Activated T-helper 17 cell treated with anti-CD3 and anti-CD28 coated beads, Interleukin-2, amount 50 U/mL, for 72 hours (primary cell): ENCODE data around the gene NRIP2. TPM values are rescaled to one million over a fixed set of nuclear protein-coding genes. Genes with fewer than 3 reads are reported as not detected.
"Not testable (repeated sequence)": the region's sequence is repeated elsewhere in the genome, so short reads cannot be mapped to it uniquely, and the experiment has no call there.

Experiments used
- ATAC-seq: fragments of 150-1000 bp; cut with Tn5 transposase; replicated peaks from 2 replicates; pipeline ENCODE4 v1.10.0; 2021; ENCODE audit warnings: mild to moderate bottlenecking, moderate library complexity
- H3K27ac Mint-ChIP-seq: one replicate; pipeline ENCODE4 v1.8.0; 2022; ENCODE audit warnings: mixed read lengths
- H3K27me3 Mint-ChIP-seq: one replicate; pipeline ENCODE4 v1.8.0; 2022; ENCODE audit warnings: mixed read lengths
- H3K36me3 Mint-ChIP-seq: one replicate; pipeline ENCODE4 v1.8.0; 2022; ENCODE audit warnings: low read depth, mild to moderate bottlenecking, mixed read lengths
- H3K4me1 Mint-ChIP-seq: one replicate; pipeline ENCODE4 v1.8.0; 2022; ENCODE audit warnings: mixed read lengths
- H3K4me3 Mint-ChIP-seq: one replicate; pipeline ENCODE4 v1.8.0; 2022; ENCODE audit warnings: mild to moderate bottlenecking, mixed read lengths
- H3K9me3 Mint-ChIP-seq: one replicate; pipeline ENCODE4 v1.8.0; 2022; ENCODE audit warnings: mixed read lengths
- total RNA-seq, 2 donors: library from RNA; stranded (reverse); gene quantifications; one replicate each; pipeline ENCODE4 v1.2.3, GENCODE V29; 2022

Gene NRIP2, protein sequence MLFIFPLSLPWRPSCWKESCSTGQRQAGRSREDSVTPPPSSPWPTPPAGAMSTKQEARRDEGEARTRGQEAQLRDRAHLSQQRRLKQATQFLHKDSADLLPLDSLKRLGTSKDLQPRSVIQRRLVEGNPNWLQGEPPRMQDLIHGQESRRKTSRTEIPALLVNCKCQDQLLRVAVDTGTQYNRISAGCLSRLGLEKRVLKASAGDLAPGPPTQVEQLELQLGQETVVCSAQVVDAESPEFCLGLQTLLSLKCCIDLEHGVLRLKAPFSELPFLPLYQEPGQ
- not detected for total RNA-seq

DNA sequence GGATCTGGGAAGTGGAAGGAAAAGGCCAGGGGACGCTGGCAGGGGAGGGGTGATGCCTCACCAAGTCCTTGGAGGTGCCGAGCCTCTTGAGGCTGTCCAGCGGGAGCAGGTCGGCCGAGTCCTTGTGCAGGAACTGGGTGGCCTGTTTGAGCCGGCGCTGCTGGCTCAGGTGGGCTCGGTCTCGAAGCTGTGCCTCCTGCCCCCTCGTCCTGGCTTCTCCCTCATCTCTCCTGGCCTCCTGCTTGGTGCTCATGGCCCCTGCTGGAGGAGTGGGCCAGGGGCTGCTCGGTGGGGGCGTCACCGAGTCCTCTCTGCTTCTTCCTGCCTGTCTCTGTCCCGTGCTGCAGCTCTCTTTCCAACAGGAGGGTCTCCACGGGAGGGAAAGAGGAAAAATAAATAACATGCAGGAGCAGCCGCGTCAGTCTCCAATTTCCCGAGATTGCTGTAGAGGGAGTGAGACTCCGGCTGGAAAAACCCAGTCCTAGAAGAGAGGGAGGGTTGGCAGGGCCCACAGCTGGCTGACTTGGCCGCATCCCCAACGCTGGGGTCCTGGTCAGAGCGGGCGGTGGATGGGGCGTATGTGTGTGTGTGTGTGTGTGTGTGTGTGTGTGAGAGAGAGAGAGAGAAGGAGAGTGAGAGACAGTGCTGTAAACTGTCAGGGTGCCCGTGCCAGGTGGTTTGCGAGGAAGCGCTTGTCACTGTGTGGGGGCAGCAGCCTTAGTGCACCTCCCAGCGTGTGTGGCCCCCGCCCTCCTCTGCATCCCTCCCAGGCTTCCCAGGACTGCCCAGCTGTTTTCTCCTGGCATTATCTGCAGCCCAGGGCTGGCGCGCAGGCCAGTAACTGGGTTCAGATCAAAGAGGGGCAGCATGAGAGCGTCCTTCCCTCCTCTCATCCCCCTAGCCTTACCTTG lies at the start of gene NRIP2:
TSS of gene NRIP2 (minus strand) at position 455 of the 911 bp plus-strand sequence. CDS start at position 403, 52 bp downstream.
- Mint-ChIP-seq H3K27ac (no peak within 1 kb of the TSS), H3K27me3 (no peaks in the 10 kb centered on the region), H3K9me3 (no peaks in the 10 kb centered on the region), H3K4me1 (no peaks in the 10 kb centered on the region), H3K36me3 (peaks cover 59% of the 10 kb centered on the region), H3K4me3 (no peak within 1 kb of the TSS)
- ATAC-seq, result no peak

DNA sequence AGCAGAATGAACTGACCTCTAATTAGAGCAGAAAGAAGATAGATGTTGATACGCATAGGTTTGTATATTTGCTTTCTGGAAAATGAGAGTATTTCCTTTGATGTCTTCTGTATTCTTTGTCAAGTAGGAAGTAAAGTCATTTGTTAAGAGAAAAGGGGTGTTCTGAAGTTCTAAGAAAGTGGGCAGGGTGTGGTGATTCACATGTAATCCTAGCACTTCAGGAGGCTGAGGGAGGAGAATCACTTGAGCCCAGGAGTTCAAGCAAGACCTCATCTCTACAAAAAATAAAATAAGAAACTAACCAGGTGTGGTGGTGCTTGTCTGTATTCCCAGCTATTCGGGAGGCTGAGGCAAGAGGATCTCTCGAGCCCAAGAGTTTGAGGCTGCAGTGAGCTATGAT lies 45.0 kb upstream of the NRIP2 start:
- H3K27me3 Mint-ChIP-seq, result no peaks in the 10 kb centered on the region
- ATAC-seq, result peak; percentile 39
- no peaks in the 10 kb centered on the region for H3K9me3 Mint-ChIP-seq
- H3K4me3 Mint-ChIP-seq, result peak overlapping the region; percentile 91
- peaks cover 62% of the 10 kb centered on the region for H3K36me3 Mint-ChIP-seq
- peaks cover 29% of the 10 kb centered on the region for H3K4me1 Mint-ChIP-seq
- H3K27ac Mint-ChIP-seq, result peak overlapping the region; percentile 90

DNA sequence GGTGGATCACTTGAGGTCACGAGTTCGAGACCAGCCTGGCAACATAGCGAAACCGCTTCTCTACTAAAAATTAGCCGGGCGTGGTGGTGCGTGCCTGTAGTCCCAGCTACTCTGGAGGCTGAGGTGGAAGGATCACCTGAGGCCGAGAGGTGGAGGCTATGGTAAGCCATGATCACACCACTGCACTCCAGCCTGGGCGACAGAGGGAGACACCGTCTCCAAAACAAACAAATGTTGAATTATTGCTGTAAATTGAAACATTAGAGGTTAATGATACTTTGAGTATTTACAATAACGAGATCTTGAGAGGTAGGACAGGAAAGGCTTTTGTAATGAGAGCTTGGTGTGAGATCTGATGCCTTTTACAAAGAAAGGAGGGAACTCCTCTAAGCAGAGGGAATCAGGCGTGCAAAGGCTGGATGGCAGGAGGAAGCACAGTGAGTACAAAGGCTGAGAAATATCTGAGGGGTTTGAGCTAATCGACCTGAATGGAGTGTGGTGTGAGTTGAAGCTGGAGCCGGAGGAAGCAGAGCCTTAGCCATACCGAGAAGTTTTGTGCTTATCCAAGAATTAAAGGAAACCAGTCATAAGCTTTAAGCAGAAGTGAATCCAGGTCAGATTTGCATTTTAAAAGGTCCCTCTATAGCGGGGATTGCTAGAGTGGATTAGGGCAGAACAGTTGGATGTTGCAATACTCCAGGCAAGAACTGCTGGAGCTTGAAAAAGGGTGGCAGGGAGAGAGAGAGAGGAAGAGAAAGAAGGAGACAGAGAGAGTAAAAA lies 43.3 kb upstream of the NRIP2 start:
- Mint-ChIP-seq H3K27ac (peak overlapping the region; percentile 90), H3K4me1 (peaks cover 26% of the 10 kb centered on the region), H3K36me3 (peaks cover 62% of the 10 kb centered on the region), H3K27me3 (no peaks in the 10 kb centered on the region), H3K9me3 (no peaks in the 10 kb centered on the region), H3K4me3 (peak overlapping the region; percentile 91)
- peak; percentile 17 for ATAC-seq

DNA sequence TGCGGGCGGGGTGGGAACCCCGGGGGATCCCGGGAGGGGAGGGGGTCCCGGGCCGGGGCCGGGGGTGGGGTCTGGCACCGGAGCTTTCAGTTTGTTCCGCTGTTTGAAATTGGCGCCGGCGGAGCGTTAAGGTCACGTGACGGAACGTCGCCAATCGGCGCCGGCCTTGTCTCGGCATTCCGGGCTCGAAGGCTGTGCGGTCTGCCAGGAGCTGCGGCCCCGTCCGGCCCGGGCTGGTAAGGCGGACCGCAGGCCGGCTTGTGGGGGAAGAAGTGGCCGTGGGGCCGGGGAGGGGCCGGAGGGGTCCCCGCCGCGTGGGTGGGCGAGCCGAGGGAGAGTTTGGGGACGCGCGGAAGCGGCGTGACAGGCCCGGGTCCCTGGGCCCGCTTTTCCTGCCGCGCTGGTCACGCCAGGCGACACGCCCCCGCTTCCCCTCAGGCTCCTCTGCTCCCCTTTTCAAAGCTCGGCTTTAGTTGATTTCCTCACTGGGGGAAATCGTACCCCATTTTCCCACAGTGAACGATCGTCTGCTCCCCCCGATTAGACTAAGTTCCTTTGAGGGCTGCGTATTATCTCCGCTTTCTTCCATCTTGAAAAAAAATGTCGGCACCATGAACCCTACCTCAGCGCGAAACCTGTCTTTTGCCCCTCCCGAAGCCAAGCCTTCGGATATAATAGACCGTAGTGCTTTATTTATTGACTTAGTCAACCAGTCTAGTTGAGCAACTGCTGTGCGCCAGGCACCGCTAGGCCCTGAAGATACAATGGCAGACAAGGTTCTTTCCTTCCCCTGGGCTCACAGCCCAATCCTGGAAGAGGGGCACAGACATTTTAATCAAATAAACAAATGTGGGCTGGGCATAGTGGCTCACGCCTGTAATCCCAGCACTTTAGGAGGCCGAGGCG lies 42.5 kb upstream of the NRIP2 start, which contains the start of the genes FOXM1 and RHNO1:
TSS of gene FOXM1 (minus strand) at position 128 of the 906 bp plus-strand sequence. CDS start 2,696 bp downstream, outside the sequence.
TSS of gene RHNO1 (plus strand) at position 177 of the 906 bp plus-strand sequence. CDS start 8,144 bp downstream, outside the sequence.
- peak within 1 kb of the TSS; percentile 90 for H3K27ac Mint-ChIP-seq
- peaks cover 26% of the 10 kb centered on the region for H3K4me1 Mint-ChIP-seq
- H3K27me3 Mint-ChIP-seq, result no peaks in the 10 kb centered on the region
- H3K4me3 Mint-ChIP-seq, result peak within 1 kb of the TSS; percentile 91
- peaks cover 64% of the 10 kb centered on the region for H3K36me3 Mint-ChIP-seq
- H3K9me3 Mint-ChIP-seq, result no peaks in the 10 kb centered on the region
- peak; percentile 79 for ATAC-seq

DNA sequence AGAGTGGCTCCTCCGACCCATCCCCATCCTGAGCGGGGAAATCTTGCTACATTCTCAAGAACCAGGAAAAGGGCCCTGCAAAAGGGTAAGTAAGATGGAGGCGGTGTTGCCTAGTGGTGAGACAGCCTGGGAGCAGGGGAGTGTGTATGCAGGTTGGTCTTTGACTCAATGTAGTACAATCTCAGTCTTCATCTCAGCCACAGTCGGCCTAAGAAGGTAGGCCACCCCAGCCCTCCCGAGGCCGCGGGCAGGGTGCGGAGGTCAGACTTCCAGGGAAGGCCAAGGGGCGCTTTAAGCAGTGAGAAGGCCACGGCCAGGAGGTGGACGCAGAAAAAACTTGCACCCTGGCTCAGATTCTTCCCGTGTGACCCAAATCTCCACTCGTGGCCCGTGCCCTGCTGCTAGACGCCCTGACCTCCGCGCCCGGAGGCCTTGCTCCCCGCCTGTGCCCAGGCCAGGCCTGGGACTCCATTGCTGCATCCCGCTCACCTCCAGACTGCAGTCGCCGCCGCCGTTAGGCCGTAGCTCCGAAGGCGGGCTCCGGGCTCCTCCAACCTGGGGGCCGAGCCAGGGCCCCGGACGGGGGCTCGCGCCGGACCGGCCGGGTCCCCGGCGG lies 41.7 kb upstream of the NRIP2 start:
- peaks cover 66% of the 10 kb centered on the region for H3K36me3 Mint-ChIP-seq
- peak overlapping the region; percentile 91 for H3K4me3 Mint-ChIP-seq
- no peaks in the 10 kb centered on the region for H3K9me3 Mint-ChIP-seq
- H3K27ac Mint-ChIP-seq, result peak overlapping the region; percentile 80
- ATAC-seq, result peak; percentile 61
- no peaks in the 10 kb centered on the region for H3K27me3 Mint-ChIP-seq
- peaks cover 20% of the 10 kb centered on the region for H3K4me1 Mint-ChIP-seq

DNA sequence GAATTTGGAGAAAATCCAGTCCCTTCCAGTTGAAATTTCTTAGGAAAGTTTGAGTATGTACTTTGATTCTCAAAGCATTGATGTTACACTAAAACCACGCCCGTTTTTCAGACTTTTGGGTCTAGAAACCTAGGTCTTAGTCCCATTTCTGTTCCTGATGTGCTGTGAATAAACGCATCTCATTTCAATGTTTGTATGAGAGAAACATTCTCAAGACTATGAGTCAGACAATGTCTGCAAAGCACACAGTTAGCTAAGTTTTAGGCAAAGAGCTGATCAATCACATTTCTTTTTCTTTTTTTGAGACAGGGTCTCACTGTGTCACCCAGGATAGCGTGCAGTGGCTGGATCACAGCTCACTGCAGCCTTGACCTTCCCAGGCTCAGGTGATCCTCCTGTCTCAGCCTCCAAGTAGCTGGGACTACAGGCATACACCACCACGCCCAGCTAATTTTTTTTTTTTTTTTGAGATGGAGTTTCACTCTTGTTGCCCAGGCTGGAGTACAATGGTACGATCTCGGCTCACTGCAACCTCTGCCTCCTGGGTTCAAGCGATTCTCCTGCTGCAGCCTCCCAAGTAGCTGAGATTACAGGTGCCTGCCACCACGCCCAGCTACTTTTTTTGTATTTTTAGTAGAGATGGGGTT lies 34.3 kb upstream of the NRIP2 start:
- peaks cover 83% of the 10 kb centered on the region for H3K36me3 Mint-ChIP-seq
- not testable (repeated sequence) for H3K4me1 Mint-ChIP-seq, H3K9me3 Mint-ChIP-seq, ATAC-seq, H3K27me3 Mint-ChIP-seq
- H3K27ac Mint-ChIP-seq, result peak overlapping the region; percentile 88
- peak overlapping the region; percentile 63 for H3K4me3 Mint-ChIP-seq

DNA sequence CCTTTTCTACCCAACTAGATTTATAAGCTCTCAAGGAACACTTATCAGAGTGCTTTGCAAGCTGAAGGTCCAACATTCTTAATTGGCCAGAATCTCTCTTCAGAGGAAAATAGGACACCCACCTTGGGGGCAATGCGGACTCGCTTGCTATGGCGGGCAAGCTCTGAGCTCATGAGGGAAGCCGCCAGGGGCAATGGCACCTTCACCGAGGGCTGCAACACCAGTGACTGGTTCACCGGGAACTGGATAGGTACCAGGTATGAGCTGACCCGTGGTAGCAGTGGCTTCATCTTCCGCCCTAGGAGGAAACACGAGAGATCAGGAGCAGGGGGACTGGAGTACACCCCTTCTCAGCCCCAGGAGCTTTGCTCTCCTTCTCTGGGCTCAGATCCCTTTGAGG lies 29.4 kb upstream of the NRIP2 start:
- Mint-ChIP-seq H3K9me3 (no peaks in the 10 kb centered on the region), H3K27ac (peak overlapping the region; percentile 42), H3K4me3 (no peak overlapping the region), H3K4me1 (peaks cover 5% of the 10 kb centered on the region), H3K36me3 (peaks cover 93% of the 10 kb centered on the region), H3K27me3 (no peaks in the 10 kb centered on the region)
- no peak for ATAC-seq

DNA sequence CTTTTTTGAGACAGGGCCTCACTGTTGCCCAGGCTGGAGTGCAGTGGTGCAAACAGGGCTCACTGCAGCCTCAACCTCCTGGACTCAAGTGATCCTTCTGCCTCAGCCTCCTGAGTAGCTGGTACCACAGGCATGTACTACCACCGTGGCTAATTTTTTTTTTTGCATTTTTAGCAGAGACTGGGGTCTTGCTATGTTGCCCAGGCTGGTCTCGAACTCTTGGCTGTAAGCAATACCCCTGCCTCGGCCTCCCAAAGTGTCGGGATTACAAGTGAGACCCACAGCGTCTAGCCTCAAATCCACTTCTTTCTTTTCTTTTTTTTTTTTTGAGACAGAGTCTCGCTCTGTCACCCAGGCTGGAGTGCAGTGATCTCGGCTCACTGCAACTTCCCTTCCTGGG lies 28.6 kb upstream of the NRIP2 start:
- H3K27ac Mint-ChIP-seq, H3K4me3 Mint-ChIP-seq, H3K27me3 Mint-ChIP-seq, H3K9me3 Mint-ChIP-seq, ATAC-seq, H3K4me1 Mint-ChIP-seq: not testable (repeated sequence)
- H3K36me3 Mint-ChIP-seq, result peaks cover 92% of the 10 kb centered on the region

DNA sequence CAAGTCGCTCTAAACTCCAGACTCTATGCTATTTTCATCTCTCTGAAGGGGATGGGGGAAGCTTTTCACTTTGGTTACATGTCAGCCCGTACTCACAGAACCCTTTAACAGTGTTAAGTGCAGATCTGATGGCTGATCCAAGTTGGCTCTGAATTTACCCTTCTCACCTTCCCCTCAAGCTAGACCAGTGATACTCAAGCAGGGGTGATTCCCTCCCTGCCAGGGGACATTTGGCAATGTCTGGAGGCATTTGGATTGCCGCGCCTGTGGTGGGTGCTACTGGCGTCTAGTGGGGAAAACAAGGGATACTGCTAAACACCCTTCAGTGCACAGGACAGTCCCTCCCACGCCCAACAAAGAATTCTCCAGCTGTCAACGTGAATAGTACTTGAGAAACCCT lies 28.0 kb upstream of the NRIP2 start:
- H3K9me3 Mint-ChIP-seq, result no peaks in the 10 kb centered on the region
- H3K4me3 Mint-ChIP-seq, result no peak overlapping the region
- ATAC-seq, result no peak
- H3K27ac Mint-ChIP-seq, result no peak overlapping the region
- H3K36me3 Mint-ChIP-seq, result peaks cover 92% of the 10 kb centered on the region
- H3K27me3 Mint-ChIP-seq, result no peaks in the 10 kb centered on the region
- H3K4me1 Mint-ChIP-seq, result no peaks in the 10 kb centered on the region

DNA sequence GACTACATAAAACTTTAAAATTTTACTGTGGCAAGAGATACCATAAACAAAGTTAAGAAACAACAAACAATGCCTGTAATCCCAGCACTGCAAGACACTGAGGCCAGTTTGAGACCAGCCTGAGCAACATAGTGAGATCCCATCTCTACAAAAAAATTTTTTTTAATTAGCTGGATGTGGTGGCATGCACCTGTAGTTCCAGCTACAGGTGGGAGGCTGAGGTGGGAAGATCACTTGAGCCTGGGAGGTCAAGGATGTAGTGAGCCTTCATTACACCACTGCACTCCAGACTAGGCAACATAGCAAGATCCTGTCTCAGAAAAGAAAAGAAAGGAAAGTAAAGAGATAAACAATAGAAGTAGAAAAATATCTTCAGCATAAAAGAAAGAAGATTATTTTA lies 25.3 kb upstream of the NRIP2 start:
- Mint-ChIP-seq H3K4me3 (no peak overlapping the region), H3K9me3 (no peaks in the 10 kb centered on the region), H3K27ac (peak overlapping the region; percentile 61), H3K36me3 (peaks cover 71% of the 10 kb centered on the region), H3K27me3 (no peaks in the 10 kb centered on the region), H3K4me1 (no peaks in the 10 kb centered on the region)
- ATAC-seq, result no peak

DNA sequence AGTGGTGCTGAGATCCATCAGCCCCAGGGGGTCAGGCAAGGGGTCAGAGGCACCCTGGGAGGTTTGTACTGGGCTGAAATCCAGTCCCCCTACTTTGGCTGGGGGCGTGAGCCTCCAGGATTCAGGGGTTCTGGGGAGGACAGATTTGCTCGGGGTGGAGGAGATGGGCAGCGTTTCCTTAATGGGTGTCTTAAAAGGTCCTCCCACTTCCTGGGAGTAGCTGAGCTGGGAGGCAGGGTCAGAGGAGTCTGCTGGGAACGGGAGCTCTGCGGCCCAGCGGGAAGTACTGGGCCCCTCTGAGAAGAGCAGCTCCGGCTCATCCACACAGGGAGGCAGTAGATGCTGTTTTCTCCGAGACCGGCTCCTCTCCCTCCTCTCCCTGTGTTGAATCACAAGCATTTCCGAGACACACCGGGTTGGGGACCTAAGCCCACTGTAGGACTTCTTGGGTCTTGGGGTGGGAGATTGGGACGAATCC lies 24.1 kb upstream of the NRIP2 start:
- peaks cover 59% of the 10 kb centered on the region for H3K36me3 Mint-ChIP-seq
- H3K27ac Mint-ChIP-seq, result peak overlapping the region; percentile 62
- no peaks in the 10 kb centered on the region for H3K27me3 Mint-ChIP-seq
- H3K4me3 Mint-ChIP-seq, result no peak overlapping the region
- H3K9me3 Mint-ChIP-seq, result no peaks in the 10 kb centered on the region
- ATAC-seq, result no peak
- no peaks in the 10 kb centered on the region for H3K4me1 Mint-ChIP-seq

DNA sequence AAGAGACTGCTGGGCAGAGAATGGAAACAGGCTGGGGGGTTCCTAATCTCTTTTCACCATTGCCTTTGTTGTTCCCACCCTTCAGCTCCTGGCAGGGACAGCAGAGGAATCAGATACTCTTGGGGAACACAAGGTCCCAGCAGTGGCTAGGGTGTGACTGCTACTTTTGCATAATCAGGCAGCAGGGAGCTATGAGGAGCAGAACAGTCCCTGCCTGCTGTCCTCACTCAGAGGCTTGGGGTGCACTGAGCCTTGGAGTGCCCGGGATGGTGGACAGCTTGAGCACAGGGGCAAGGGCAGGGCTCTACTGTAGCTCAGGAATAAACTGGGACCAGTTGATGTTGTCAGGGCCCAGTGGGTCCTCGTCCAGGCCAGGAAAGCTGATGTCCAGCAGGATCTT lies 23.5 kb upstream of the NRIP2 start:
- ATAC-seq, result no peak
- Mint-ChIP-seq H3K4me1 (peaks cover 4% of the 10 kb centered on the region), H3K9me3 (no peaks in the 10 kb centered on the region), H3K27ac (peak overlapping the region; percentile 62), H3K27me3 (no peaks in the 10 kb centered on the region), H3K36me3 (peaks cover 53% of the 10 kb centered on the region), H3K4me3 (no peak overlapping the region)

DNA sequence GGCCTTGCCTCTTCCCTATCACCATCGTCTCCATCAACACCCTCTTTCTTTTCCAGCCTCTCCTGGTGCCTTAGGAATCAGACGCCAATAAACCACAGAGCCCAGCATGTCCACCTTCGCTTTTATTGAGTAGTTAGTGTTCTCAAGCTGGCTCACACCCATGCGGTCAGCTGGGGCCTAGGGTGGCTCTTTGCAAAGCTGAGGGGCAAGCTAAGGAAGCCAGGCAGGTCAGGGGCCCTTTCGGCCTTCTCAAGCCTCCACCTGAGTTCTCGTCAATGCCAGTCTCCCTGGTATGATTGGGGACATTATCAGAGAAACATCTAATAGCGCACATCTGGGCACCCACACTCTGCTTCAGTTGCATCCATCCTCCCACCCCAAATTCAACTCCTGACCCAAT lies 22.7 kb upstream of the NRIP2 start:
- no peak for ATAC-seq
- no peak overlapping the region for H3K27ac Mint-ChIP-seq
- H3K9me3 Mint-ChIP-seq, result no peaks in the 10 kb centered on the region
- no peak overlapping the region for H3K4me3 Mint-ChIP-seq
- H3K4me1 Mint-ChIP-seq, result peaks cover 4% of the 10 kb centered on the region
- peaks cover 47% of the 10 kb centered on the region for H3K36me3 Mint-ChIP-seq
- no peaks in the 10 kb centered on the region for H3K27me3 Mint-ChIP-seq
